ELF-1 (cell line): ENCODE results near the gene EIPR1.

Experiments used
- DNase-seq: peaks from one replicate; pipeline ENCODE4 v3.0.0-alpha.2; 2016; ENCODE audit warnings: low read depth, low spot score

The EIPR1 gene

DNA sequence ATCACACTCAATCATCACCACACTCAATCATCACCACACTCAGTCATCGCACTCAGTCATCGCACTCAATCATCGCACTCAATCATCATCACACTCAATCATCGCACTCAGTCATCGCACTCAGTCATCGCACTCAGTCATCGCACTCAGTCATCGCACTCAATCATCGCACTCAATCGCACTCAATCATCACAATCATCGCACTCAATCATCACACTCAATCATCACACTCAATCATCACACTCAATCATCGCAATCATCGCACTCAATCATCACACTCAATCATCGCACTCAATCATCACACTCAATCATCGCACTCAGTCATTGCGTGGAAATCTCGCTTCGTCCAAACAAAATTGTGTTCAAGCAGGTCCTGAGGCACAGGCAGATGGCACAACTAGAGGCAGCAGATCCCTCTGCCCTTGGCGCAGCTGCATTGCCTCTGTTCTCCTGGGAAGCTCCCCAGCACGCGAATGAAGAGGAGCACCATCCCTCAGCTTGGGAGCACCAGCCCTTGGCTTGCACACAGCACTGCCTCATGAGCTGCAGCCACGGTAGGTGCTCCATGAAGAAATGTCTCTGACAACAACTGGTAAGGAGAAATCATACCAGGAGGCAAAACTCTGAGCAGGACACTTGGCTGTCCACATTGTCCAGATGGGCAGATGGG is 108.1 kb downstream of the EIPR1 start:
- DNase-seq, result no peak

- no peak for DNase-seq
Measured at GRCh38 chr2:3268705-3269029, 109.0 kb downstream of the EIPR1 start.

- no peak for DNase-seq
Measured at GRCh38 chr2:3267869-3268704, 109.5 kb downstream of the EIPR1 start.

- DNase-seq, result no peak
Measured at GRCh38 chr2:3266925-3267867, 110.4 kb downstream of the EIPR1 start.

GRCh38 chr2:3265981-3266924 is 111.4 kb downstream of the EIPR1 start:
- DNase-seq, result peak; percentile 87

- DNase-seq, result no peak
Measured at GRCh38 chr2:3265471-3265870, 112.1 kb downstream of the EIPR1 start.

DNA sequence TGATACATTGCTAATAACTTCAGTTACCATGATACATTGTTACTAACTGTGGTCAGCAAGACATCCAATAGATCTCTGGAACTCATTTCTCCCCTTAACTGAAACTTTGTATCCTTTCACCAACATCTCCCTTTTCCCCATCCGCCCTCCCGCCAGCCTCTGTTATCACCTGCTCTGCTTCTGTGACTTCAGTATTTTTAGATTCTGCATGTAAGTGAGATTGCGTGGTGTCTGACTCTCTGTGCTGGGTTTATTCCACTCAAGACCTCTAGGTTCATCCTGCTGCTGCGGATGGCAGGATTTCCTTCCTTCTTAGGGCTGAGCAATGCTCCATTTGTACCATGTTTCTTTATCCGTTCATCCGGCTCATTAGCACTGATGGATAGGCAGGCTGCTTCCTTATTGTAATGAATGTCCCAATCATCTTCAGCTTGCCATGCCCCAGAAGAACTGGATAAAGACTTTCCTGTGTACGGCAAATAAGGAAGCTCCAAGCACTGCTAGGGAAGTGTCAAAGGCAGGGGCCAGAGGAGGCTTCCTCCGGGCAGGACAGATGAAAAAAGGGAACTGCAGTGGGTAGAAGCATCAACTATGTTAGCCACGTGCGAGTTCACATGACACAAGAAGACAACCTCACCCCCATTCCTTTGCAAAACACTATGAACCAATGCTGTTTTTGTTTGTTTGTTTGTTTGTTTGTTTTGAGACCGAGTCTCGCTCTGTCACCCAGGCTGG is 113.4 kb downstream of the EIPR1 start:
- no peak for DNase-seq

DNA sequence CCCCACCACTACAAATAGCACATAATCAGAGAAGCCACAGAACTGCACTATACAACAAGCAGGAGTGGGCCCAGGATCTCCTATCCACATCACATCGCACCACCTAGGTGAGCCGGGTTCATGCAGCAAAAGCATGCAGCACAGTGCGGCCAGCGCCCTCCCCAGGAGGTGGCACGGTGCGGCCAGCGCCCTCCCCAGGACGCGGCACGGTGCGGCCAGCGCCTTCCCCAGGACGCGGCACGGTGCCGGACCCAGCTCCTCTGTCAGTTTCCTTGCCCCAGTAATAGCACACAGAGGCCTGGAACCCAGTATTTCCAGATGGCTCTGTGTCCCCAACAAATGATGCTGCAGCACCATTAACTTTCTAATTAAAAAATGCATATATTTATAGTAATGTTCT is 114.1 kb downstream of the EIPR1 start:
- no peak for DNase-seq

- no peak for DNase-seq
Measured at GRCh38 chr2:3262437-3263388, 114.9 kb downstream of the EIPR1 start.

- DNase-seq, result no peak
Measured at GRCh38 chr2:3261511-3261910, 116.1 kb downstream of the EIPR1 start.

DNA sequence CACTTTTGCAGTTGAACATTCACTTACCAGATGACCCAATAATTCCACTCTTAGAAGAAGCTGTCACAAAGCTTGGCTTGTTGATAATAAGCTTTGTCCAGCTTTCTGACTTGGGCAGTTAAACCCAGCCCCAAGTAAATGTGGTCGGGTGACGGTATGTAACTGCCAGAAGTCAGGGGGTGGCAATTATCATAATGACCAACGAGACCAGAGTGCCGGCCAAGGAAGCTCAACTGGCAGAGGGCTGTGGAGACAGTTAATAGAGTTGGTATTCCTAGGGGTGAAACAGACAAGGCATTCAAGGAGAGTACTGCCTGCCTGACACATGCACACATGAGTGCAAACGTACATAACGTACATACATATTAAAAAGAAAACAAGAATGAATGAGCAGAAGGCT is 116.7 kb downstream of the EIPR1 start:
- DNase-seq, result no peak

- no peak for DNase-seq
Measured at GRCh38 chr2:3257826-3258225, 119.8 kb downstream of the EIPR1 start.

DNA sequence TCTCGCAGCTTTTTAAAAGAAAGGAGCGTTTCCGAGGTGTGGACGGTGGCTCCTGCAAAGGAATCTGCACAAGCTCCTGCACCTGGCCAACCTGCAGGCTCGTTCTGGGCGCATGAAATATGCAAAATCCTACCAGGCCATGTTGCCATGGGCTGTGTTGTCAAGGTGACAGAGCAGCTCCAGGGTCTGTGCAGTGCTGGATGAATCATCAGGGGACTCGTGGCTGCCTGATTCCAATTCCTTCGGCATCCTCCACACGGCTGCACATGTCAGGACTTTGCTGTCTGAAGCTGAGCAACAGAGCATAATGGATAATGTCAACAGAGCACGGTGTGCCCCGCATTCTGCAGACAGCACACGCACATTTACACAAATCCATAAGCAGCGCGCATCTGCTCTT is 120.5 kb downstream of the EIPR1 start:
- peak; percentile 49 for DNase-seq

- no peak for DNase-seq
Measured at GRCh38 chr2:3256605-3257004, 121.0 kb downstream of the EIPR1 start.

DNA sequence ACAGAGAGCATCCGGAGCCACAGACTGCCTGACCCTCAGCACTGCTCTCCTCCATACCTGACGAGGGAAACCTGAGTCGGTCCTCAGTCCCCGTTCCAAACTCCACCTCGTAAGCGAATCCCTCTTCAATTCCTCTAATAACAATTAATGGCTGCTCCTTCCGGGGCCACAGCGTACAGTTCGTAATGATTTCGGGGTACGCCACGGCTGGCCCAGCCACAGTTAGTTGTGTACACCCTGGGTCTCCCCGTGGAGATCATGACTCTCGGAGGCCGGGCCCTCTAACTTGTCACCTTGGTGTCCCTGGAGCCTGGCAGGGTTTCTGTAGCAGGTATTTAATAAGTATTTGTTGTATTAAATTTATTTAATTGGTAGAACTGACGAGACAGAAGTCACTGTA is 121.5 kb downstream of the EIPR1 start:
- DNase-seq, result no peak

DNA sequence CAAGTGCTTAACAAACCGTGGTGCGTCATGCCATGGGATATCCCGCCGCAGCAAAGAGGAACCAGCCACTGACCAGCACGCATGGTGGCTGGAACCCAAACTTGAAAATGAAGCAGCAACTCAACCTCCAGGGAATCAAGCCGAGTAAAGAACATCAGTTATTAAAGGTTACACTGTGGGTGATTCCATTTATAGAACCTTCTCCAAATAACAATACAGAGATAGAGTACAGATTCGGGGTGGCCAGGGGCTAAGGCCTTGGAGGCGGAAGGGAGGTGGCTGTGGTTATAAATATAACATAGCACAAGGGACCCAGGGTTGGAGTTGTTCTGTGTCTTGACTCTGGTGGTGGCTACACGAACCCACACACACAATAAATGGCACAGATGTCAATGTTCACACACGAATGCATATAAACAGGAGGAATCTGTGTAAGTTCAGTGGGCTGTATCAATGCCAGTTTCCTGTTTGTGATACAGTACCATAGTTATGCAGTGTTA is 123.1 kb downstream of the EIPR1 start:
- DNase-seq, result no peak

DNA sequence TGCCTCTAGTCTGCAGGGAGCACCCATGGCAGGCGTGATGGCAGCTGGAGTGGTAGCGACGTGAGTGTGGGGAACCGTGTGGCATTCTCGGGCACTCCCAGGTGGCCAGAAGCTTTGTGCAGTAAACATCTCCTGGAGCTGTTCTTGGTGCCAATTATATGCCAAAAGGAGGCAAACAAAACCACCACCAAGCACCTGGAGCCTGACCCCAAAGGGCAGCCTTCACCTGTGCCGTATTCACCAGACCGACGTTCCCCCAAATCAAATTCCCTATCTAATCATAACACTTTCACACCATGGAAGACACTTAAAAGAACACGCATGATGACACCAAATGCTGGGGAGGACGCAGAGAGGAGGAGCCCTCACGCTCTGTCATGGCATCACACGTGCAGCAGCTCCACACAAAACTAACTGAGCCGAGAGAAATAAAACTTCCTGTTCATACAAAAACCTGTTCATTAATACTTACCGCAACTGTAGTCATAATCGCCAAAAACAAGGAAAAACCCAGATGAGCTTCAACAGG is 123.6 kb downstream of the EIPR1 start:
- DNase-seq, result no peak

DNA sequence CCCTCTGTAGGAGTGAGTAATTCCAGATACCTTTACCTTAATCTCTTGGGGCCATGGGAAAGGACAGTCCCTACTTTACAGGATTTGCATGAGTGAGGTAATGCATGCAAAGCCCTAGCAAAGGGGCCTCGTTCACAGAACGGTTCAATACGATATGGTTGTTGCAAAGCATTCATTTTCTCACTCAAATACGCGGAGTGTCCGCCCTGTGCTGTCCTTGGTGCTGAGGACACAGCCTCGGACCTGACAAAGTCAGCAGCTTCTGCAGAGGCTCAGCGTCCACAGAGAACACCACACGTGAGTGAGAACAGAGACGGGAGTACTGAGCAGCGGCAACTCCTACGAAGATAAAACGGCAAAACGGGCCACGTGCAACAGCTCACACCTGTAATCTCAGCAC is 125.7 kb downstream of the EIPR1 start:
- no peak for DNase-seq

GRCh38 chr2:3249476-3249962 is 128.1 kb downstream of the EIPR1 start:
- no peak for DNase-seq
